GM13976 (cell line): Measurements from ENCODE around the gene LMO7.

ENCODE experiments used
- DNase-seq: peaks from one replicate; pipeline ENCODE4 v3.0.0; 2012; ENCODE audit warnings: low spot score
- in situ Hi-C: fragments of 300-500 bp; cut with MboI; formaldehyde crosslinking; loops from one replicate; pipeline ENCODE4 v1.12.0; 2022; ENCODE audit warnings: low sequenced_read_pairs, mixed read lengths, inconsistent platforms; ENCODE audit not compliant: unreplicated experiment
- TF ChIP-seq, protein P1 (sequence below): IDR thresholded peaks from 2 replicates; pipeline ENCODE4 v1.5.1; 2012; ENCODE audit warnings: borderline replicate concordance, mild to moderate bottlenecking; ENCODE audit not compliant: insufficient read depth; ENCODE audit errors: extremely low read depth, missing control alignments, control extremely low read depth

The LMO7 gene

GRCh38 chr13:75705908-75706307 is 69.8 kb downstream of the LMO7 start:
- in situ Hi-C loops = no loop called here
- TF ChIP-seq, protein P1, sequence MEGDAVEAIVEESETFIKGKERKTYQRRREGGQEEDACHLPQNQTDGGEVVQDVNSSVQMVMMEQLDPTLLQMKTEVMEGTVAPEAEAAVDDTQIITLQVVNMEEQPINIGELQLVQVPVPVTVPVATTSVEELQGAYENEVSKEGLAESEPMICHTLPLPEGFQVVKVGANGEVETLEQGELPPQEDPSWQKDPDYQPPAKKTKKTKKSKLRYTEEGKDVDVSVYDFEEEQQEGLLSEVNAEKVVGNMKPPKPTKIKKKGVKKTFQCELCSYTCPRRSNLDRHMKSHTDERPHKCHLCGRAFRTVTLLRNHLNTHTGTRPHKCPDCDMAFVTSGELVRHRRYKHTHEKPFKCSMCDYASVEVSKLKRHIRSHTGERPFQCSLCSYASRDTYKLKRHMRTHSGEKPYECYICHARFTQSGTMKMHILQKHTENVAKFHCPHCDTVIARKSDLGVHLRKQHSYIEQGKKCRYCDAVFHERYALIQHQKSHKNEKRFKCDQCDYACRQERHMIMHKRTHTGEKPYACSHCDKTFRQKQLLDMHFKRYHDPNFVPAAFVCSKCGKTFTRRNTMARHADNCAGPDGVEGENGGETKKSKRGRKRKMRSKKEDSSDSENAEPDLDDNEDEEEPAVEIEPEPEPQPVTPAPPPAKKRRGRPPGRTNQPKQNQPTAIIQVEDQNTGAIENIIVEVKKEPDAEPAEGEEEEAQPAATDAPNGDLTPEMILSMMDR = no peak
- no peak for DNase-seq

GRCh38 chr13:75713852-75714251 is 77.7 kb downstream of the LMO7 start:
- in situ Hi-C loops = no loop called here
- no peak for DNase-seq
- TF ChIP-seq, protein P1 = no peak

DNA sequence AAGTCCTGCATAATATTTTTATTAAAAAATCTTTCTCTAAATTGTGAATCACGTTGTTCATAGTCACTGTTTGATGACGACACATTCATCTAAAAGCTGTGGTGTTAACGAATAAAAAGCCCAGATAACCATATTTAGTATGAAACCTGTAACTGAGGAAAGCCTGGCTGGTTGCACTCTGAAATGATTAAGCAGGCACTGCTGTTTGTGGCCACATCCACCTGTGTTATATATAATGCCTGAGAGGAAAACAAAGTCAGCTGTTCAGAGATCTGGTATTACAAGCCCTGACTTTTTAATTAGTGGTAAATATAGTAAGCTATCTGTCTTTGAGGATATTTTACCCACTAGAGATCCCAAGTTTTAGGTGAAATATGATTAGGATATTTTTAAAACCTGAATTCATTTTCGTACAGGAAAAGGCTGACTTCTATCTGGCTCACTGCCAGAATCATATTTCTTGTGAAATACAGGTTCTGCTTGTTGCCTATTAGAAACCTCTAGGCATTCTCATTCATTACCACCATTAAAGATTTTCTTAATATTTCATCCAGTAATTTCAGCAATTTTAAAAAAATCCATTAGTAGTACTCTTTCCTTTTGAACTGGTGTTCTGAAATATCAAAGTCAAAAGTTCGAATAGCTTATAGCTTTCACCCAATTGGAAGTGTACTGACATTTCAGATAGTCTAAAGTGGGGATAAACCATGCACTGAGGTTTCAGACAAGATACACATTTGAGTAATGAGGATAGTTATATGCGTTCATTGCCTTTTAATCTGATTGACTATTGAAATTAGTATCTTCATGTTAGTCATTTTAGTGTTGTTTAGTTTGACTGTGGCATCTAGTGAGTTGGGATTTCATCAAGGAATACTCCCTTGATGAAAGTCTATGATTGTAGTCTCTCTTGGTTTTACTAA is 79.7 kb downstream of the LMO7 start:
- TF ChIP-seq, protein P1 = no peak
- peak; percentile 60 for DNase-seq
- in situ Hi-C loops = no loop called here

GRCh38 chr13:75717525-75717924 is 81.4 kb downstream of the LMO7 start:
- DNase-seq = no peak

GRCh38 chr13:75721307-75721706 is 85.2 kb downstream of the LMO7 start:
- TF ChIP-seq, protein P1 = no peak
- in situ Hi-C loops = no loop called here

More at GRCh38 chr13:75717525-75717924, 81.4 kb downstream of the LMO7 start:
- TF ChIP-seq, protein P1 = no peak
- in situ Hi-C loops = no loop called here

DNA sequence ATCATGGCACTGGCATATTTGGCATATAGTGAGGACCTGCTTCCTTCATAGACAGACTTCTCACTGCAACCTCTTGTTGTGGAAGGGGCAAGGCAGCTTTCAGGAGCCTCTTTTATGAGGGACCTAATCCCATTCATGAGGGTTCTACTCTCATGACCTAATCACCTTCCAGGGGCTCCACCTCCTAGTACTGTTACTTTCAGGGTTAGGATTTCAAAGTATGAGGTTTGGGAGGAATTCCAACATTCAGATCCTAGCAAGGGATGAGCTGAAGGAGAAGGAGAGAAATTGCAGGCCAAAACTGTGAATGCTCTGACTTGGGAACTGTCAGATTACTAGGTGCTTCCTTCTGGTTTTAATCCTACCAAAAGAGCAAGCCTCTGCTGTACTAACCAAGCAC is 87.8 kb downstream of the LMO7 start:
- TF ChIP-seq, protein P1 = no peak
- in situ Hi-C loops = no loop called here
- no peak for DNase-seq

More at GRCh38 chr13:75721307-75721706, 85.2 kb downstream of the LMO7 start:
- no peak for DNase-seq
